ENCODE data around the gene BPI.

DNA sequence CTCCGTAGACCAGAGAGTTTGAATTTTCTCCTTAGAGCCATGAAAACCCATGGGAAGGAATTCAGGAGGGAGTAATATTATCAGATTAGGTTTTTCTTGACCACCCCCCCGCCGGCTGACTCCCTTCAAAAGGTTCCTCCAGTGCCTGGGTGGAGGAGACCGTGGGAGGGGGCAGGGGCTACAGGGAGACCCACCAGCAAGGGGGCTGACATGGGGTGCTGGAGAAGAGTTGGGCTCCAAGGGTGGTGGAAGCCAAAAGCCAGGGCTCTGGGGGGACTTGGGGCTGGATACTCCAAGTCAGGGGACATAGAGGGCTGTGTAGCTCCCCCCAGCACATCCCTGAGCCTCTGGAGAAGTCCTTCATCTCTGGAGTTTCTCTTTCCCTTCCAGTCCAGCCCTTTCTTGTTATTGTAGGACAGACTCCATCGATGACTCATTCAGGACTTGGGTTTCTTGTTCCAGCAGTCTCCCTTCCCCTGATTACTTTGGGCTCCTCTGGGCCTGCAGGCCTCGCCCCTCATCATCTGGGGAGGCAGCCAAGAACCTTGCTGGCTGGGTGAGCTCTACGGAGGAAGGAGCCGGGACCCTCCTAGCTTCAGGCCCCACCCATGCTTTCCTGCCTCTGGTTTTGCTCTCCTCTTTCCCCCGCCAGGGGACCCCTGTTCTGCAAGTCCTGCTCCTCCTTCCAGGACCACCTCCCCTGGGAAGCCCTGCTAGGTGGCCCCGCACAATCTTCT, 32.9 kb upstream of the BPI start:
- TF ChIP-seq, protein P1, sequence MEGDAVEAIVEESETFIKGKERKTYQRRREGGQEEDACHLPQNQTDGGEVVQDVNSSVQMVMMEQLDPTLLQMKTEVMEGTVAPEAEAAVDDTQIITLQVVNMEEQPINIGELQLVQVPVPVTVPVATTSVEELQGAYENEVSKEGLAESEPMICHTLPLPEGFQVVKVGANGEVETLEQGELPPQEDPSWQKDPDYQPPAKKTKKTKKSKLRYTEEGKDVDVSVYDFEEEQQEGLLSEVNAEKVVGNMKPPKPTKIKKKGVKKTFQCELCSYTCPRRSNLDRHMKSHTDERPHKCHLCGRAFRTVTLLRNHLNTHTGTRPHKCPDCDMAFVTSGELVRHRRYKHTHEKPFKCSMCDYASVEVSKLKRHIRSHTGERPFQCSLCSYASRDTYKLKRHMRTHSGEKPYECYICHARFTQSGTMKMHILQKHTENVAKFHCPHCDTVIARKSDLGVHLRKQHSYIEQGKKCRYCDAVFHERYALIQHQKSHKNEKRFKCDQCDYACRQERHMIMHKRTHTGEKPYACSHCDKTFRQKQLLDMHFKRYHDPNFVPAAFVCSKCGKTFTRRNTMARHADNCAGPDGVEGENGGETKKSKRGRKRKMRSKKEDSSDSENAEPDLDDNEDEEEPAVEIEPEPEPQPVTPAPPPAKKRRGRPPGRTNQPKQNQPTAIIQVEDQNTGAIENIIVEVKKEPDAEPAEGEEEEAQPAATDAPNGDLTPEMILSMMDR (IDR thresholded peaks at IDR 0.05) = no peak
- TF ChIP-seq POLR2A (IDR thresholded peaks at IDR 0.05) = no peak
